GM21447 (cell line): ENCODE results near the gene FTCD.
"Not testable (repeated sequence)": the region's sequence is repeated elsewhere in the genome, so short reads cannot be mapped to it uniquely, and the experiment has no call there.

Experiments
- ATAC-seq: cut with Tn5 transposase; IDR thresholded peaks from one replicate; pipeline ENCODE4 v1.9.1; 2021; ENCODE audit not compliant: unreplicated experiment

The FTCD gene

DNA sequence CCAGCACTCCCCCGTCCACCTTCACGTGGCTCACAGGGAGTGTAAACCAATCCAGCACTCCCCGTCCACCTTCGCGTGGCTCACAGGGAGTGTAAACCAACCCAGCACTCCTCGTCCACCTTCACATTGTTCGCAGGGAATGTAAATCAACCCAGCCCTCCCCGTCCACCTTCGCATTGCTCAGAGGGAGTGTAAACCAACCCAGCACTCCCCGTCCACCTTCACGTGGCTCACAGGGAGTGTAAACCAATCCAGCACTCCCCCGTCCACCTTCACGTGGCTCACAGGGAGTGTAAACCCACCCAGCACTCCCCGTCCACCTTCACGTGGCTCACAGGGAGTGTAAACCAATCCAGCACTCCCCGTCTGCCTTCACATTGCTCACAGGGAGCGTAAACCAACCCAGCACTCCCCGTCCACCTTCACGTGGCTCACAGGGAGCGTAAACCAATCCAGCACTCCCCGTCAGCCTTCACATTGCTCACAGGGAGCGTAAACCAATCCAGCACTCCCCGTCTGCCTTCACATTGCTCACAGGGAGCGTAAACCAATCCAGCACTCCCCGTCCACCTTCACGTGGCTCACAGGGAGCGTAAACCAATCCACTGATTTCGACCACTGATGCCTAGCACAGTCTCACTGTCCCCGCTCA is 14.9 kb downstream of the FTCD start:
- not testable (repeated sequence) for ATAC-seq

- ATAC-seq = no peak
These were observed 15.7 kb downstream of the FTCD start for GRCh38 chr21:46139686-46140085.

GRCh38 chr21:46138383-46138970 is 16.9 kb downstream of the FTCD start:
- no peak for ATAC-seq

- no peak for ATAC-seq
These were observed 17.5 kb downstream of the FTCD start for GRCh38 chr21:46137908-46138307.

DNA sequence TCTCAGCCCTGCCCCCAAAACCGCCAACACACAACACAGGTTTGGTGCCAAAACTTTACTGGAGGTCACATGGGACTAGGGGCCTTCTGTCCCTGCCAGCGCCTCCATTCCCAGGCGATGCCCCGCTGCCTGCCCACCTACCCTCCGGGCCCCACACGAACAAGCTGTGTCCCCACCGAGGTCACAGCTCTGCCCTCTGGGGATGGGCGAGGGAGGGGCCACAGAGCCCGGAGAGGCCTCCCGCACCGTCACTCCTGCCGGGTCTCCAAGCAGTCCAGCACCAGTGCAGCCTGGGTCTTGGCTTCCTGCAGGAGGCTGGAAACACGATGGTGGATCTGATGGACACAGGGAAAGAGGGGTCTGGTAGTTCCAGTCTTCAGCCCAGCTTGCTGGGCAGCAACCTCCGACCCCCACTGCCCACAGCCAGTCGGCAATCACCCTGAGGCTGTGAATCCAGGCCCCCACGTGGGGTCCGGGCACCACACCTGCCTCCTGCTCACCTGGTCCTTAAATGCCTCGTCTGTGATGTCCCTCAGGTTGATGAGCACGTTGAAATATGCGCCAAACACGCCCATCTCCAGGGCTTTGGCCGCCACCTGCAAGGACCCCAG is 18.5 kb downstream of the FTCD start:
- ATAC-seq = no peak

DNA sequence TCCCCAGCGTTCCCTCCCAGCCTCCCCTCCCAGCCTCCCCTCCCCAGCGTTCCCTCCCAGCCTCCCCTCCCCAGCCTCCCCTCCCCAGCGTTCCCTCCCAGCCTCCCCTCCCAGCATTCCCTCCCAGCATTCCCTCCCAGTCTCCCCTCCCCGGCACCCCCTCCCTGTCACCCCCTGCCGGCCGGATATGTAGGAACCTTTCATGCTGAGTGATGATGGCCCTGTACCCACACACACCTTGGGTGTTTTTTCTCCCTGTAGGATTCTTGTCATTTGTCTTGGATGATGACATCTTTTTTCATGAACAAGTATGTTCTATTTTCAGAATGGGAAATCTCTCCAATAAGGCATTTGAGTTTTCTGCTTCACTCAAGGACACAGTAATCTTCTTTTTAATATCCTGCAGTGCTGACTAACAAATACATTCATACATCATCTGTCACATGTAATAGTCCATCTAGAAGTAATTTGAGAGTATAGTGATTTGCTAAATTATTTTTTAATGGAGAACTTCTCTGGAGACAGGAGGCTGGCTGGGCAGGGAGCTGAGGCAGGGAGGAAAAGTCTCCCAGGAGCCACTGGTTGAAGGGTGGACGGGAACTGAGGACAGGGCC is 19.5 kb downstream of the FTCD start:
- no peak for ATAC-seq

GRCh38 chr21:46131838-46132651 is 23.3 kb downstream of the FTCD start:
- no peak for ATAC-seq

GRCh38 chr21:46131588-46131837 is 23.9 kb downstream of the FTCD start:
- ATAC-seq = no peak

- no peak for ATAC-seq
These were observed 24.4 kb downstream of the FTCD start for GRCh38 chr21:46130831-46131587.

DNA sequence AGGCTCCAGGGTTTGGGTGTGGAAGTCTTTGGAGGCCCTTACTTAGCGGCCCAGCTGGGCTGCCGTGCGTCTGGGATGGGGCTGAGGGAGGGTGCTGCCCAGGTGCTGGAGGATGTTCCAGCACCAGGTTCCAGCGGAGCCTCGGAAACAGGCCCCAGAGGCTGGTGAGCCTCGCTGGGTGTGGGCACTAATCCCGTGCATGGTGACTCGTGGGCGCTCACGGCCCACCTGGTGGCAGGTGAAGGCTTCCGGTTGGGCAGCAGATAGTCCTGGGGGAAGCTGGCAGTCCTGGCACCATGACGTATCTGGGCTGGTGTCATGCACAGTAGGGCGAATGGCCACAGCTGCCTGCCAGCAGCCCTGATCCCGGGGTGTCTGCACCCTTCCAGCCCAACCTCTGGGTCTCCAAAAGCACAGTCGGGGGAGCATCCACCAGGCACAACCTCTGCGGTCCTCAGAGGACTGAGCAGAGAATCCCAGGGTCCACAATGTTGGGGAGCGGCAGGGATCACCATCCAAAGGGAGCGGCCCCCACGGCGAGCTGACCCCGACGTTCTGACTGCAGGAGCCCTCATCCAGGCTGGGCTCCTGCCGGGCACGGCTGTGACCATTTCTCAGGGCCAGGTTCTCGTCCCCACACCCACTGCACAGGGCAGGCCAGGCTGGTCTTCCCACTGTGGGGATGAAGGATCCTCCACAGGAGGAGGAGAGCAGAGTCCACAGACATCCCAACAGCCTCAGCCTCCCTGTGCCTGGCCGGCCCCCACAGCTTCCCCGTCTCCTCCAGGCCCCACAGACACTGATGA is 25.3 kb downstream of the FTCD start:
- no peak for ATAC-seq

DNA sequence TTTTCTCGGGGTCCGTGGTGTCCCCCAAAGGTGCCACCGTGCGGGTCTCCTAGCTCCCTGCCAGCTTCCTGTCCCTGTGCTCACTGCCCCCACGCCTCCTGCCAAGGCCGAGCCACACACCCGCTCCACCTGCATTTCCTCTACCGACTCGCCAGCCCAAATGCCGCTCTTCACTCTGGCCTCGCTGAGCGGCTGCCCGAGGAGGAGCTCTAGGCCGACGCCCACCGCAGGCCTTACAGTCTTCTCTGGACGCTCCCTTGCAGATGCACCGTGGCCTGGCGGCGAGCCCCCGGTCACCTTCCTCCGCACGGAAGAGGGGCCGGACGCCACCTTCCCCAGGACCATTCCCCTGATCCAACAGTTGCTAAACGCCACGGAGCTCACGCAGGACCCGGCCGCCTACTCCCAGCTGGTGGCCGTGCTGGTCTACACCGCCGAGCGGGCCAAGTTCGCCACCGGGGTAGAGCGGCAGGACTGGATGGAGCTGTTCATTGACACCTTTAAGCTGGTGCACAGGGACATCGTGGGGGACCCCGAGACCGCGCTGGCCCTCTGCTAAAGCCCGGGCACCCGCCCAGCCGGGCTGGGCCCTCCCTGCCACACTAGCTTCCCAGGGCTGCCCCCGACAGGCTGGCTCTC is 26.3 kb downstream of the FTCD start:
- ATAC-seq = no peak

DNA sequence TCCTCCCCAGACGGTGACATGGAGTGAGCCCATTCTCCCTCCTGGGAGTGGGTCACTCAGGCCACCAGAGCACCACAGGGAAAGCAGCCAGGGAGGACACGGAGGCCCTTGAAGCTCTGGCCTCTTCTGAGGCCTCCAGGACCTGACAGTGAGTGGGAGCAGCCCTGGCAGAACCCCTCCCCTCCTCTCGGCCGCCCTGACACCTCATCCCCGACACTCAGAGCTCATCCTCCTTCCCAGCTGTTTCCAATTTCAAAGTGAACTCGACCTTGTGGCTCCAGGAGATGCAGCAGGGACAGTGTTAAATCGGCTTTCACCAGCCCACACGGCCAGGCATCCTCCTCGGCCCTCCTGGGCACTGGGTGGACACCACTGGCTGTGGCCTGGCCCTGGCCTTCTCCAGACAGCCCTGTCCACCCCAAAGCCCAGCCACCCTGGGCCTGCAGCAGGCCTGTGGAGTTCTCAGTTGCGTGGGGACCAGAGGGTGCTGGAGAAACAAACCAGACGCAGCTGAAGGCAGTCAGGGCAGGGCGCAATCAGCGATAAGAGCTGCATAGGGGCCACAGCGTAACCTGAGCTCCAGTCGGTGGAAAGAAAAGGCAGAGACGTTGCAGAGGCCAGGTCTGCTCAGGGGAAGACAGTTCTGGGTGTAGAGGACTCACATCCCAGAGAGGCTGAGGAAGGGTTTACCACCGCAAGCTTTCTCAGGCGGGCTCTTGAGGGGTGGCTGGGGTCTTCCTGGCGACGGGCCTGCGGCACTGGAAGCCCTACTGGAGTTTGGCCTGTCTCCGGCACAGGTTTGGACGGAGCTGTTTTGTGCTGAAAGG is 27.1 kb downstream of the FTCD start:
- ATAC-seq = no peak

DNA sequence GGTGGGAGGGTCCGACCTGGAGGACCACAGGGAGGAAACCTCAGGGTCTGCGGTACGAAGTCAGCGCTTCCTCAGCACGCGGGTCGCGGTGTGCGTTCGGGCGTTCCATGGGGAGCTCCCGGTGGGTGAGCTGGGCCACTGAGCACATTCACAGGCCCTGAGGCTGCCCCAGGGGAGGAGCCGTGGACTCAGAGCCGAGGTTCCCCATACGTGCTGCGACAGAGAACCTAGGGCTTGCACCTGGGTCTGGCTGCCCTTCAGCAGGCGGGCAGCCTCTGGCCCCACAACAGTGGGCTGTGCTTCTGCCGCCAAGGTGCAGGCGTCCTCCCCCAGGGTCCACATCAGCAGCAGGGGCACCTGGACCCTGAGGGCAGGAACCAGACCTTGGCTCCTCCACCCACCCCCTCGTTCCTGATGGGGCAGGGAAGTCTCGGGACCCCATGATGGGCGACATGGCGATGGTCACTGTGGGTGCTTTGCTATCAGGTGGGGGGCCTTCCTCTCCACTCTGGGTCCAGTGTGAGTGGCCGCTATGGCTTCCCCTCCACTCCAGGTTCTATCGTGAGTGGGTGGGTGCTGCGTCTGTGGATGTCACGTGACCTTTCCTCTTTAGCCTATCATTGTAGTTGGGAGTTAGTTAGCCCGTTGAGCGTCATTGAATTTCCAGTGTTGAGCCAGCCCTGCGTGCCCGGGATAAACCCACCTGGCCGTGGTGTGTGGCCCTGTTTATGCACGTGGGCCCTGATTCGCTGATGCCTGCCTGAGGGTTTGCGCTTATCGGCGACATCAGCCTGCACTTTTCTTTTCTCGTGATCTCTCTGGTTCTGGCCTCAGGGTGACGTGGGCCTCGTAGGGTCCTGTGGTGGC is 27.9 kb downstream of the FTCD start:
- ATAC-seq = no peak

- no peak for ATAC-seq
These were observed 28.8 kb downstream of the FTCD start for GRCh38 chr21:46126309-46127238.

DNA sequence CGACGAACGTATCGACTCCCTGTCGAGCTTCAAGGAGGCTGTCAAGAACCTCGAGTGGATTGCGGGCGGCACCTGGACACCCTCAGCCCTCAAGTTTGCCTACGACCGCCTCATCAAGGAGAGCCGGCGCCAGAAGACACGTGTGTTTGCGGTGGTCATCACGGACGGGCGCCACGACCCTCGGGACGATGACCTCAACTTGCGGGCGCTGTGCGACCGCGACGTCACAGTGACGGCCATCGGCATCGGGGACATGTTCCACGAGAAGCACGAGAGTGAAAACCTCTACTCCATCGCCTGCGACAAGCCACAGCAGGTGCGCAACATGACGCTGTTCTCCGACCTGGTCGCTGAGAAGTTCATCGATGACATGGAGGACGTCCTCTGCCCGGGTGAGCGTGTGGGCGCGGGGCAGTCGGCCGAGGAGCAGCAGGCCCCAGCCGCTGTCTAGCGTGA is 29.5 kb downstream of the FTCD start:
- ATAC-seq = no peak

DNA sequence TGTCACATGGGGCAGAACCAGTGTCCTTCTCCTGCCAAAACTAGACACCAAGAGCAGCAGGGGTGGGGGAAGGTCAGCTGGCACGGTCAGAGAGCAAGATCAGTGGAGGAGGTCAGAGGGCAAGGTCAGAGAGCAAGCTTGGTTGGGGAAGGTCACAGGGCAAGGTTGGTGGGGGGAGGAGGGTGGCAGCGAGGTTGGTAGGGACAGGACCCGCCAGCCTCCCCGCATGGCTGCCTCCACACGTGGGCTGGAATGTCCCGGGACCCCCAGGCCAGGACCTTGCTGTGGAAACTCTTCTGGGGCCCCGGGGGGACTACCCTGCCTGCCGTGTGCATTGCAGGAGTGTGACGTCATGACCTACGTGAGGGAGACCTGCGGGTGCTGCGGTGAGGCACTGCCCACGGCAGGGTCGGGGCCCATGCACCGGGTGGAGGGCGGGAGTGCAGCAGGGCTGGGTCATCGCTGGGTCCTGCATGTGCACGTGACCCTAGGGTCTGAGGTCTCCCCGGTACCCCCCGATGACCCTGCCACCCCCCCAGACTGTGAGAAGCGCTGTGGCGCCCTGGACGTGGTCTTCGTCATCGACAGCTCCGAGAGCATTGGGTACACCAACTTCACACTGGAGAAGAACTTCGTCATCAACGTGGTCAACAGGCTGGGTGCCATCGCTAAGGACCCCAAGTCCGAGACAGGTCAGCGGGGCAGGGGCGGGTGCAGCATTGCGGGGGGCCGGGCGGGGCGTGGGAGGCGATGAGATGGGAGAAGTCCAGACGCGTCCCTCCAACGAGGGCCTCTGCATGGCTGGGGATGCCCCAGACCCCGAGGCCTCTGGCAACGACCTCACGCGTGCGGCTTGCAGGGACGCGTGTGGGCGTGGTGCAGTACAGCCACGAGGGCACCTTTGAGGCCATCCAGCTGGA is 30.2 kb downstream of the FTCD start:
- ATAC-seq = no peak
